HG03280 (cell line): ENCODE results near the gene ZNF248.

Source experiments
- ATAC-seq: cut with Tn5 transposase; IDR thresholded peaks from one replicate; pipeline ENCODE4 v1.9.1; 2021; ENCODE audit warnings: mild to moderate bottlenecking, moderate library complexity; ENCODE audit not compliant: unreplicated experiment

ZNF248 gene

DNA sequence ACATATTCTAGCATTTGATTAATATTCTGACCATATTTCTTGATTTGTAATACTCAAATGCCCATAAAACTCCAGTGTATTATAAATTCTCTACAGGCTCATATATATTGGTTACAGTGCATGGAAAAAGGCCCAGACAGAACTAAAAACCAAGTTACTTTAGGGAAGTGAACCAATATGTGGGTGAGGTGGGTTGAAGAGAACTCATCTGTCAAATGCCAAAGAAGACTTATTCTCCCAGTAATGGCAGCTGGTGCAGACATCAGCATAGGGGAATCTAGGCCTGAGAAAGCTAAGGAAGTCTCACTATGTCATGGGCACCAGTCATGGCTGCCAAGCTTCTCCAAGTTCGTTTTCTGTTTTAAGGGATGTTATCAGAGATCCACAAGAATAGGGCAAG lies 30.6 kb downstream of the ZNF248 start:
- no peak for ATAC-seq

DNA sequence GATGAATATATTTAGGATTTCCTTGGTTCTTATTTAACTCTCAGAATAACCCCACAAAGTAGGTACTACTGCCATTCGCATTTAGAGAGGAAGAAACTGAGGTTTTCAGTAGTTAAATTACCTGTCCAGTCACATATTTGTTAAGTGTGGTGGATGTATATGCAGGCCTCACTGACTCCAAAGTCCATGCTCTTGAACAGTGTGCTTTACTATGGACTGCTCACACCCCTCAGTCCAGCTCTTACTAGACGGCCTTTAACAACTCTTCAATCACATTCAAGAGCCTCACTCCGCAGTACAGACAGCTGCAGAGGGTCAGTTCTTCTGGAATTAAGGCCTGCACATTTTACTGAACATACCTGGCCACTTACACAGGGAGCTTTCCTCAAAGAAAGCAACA lies 36.2 kb downstream of the ZNF248 start:
- ATAC-seq = no peak

DNA sequence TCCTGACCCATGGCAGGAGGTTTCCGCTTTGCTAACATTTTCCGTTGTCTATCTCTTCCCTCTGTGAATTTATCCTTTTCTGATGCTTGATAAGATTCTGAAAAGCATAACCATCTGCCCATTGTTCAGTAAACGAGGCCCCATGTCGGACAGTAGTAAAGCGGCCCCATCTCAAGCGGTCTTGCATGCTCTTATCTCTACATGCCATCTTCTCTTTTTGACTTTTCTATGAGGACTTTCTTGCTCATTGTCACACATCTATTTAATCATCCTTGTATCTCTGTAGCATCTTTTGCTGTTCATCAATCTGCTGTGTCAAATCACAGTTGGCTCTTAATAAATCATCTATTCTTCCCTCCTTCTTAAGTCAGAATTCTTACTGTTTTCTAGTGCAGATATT lies 37.6 kb downstream of the ZNF248 start:
- ATAC-seq = no peak

GRCh38 chr10:37816290-37816689 lies 41.1 kb downstream of the ZNF248 start:
- ATAC-seq = no peak

DNA sequence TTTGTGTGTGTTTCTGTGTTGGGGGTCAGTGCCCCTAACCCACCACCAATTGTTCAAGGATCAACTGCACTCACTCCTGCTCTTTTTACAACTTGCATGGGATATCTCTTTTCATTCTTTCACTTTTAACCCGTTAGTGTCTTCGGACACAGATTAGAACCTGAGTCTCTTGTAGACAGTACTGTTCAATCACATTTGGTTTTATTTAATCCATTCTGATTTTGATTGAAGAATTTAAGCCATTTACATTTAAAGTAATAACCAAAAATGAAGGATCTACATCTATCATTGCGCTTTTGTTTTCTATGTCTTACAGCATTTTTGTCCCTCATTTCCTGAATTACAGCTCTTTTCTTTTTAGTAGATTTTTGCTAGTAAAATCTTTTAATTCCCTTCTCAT lies 43.6 kb downstream of the ZNF248 start:
- ATAC-seq = no peak

GRCh38 chr10:37812290-37812689 lies 45.1 kb downstream of the ZNF248 start:
- no peak for ATAC-seq

- no peak for ATAC-seq
Measured at GRCh38 chr10:37803269-37803668, 54.1 kb downstream of the ZNF248 start.

DNA sequence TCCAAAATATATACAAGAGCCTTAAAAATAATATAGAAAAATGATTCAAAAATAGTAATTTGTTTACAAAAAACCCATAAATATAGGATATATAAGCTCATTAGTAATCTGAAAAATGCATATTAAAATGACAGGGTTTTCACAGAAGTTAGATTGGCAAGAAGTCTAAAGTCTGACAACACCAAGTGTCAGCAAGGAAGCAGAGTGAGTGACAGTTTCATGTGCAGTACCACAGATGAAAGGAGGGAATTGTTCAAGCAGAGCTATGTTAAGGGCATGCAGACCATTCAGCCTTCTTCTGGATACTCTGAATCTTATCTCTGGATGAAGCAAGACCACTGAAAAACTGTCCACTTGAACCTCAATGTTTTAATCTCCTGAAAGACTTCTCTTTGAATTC lies 55.9 kb downstream of the ZNF248 start:
- no peak for ATAC-seq

DNA sequence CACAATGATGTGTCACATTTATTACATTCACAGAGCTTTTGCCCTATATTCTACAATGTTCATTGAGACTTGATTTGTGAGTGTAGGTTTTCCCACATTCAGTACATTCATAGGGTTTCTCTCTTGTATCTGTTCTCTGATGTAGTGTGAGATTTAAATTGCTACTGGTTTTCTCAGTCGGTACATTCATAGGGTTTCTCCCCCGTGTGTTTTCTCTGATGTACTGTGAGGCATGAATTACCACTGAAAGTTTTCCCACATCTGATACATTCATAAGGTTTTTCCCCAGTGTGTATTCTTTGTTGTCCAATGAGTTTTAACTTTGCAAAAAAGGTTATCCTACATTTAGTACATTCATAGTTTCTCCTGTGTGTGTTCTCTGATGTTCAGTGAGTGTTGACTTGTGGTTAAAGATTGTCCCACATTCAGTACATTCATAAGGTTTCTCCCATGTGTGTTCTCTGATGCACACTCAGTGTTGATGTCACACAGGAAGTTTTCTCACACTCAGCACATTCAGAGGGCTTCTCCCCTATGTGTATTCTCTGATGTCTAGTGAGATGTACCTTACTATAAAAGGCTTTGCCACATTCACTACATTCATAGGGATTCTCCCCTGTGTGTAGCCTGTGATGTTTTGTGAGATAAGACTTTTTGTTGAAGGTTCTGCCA lies 63.0 kb downstream of the ZNF248 start:
- no peak for ATAC-seq

- ATAC-seq = no peak
Measured at GRCh38 chr10:37789590-37789989, 67.8 kb downstream of the ZNF248 start.

- no peak for ATAC-seq
Measured at GRCh38 chr10:37784678-37785077, 72.7 kb downstream of the ZNF248 start.

DNA sequence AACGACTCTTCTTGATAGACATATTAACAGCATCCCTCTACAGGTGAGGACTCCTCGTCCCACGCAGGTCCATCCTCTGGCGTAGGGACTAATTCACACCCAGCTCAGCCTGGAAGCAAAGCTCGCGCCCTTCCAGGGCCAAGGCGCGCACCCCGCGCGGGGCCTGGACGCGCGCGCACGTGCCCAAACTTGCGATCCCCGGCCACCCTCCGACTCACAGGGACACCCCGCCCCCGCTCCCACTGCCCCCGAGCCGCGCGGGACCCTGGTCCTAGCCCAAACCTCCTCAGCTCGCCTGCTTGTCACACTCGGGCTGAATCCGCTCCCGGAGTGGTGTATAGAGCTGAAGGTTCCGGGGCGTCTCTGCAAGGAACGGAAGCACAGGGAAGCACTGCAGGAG lies 76.9 kb downstream of the ZNF248 start:
- ATAC-seq = no peak

DNA sequence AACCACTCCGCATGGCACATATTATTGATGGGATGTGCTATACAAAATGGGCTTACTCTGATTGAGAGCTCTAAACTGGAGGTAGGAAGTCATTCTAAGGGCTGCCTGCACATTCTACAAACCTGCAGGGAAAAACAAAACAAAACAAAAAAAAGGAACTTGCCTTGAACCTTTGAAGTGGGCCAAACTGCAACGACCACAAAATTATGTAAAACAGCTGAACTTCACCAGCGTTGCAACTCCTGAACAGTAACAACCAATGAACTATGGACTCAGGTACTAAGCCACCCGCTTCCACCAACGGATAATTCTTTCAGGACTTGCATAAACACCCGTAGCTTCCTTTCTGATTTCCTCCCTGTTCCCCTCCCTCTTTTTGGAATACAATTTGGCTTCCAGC lies 80.4 kb downstream of the ZNF248 start:
- no peak for ATAC-seq

DNA sequence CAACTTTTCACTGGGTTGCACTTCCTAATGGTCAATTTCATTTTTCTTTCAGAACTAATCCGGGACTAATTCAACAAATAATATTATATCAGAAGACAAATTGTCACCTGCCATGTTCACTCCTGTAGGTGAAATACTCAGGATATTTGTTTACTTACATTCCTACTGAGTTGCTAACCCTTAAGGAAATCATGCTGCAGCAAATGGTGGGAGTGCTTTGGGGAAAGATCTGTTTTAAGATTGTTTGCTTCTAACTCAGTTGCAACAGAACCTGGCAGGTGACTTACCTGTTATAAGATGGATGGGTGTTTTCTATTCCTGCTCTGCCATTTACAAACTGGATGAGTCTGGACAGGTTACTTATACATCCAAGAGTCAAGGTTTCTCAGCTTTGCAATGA lies 81.8 kb downstream of the ZNF248 start:
- ATAC-seq = no peak

DNA sequence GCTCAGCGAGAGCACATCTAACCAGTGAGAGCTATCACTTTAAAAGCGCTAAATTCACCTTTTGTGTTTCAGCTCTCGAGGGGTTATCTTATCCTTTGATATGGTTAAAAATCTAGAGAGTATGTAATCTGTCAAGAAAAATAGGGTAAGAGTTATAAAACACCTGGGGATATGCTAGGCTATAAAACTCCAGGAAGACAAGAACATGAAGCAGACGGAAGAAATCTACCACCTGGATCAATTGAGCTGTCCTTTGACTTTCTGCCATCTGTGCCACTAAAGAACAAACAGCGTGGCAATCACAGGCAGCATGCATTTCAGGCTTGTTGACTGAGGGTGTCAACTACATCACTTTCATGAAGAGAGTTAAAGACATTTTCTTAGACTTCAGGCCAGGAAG lies 83.1 kb downstream of the ZNF248 start:
- ATAC-seq = no peak

DNA sequence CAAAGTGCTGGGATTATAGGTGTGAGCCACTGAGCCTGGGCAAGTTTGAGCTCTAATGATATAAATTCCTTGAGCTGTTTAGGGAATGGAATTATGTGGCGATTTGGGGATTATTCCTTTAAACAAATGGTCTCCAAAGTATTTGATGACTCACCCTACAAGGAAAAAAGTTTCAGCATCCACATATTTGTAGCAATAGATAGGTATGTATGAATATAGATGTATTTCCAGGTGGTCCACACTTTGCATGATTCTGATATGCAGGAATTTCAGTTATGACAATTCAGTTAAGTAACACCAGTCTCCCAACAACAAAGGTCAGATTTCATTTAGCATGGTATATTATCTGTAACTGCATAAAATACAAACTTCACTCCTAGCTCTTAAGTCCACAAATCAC lies 92.2 kb downstream of the ZNF248 start:
- no peak for ATAC-seq

- no peak for ATAC-seq
Measured at GRCh38 chr10:37763132-37763531, 94.3 kb downstream of the ZNF248 start.

- no peak for ATAC-seq
Measured at GRCh38 chr10:37762287-37762686, 95.1 kb downstream of the ZNF248 start.

DNA sequence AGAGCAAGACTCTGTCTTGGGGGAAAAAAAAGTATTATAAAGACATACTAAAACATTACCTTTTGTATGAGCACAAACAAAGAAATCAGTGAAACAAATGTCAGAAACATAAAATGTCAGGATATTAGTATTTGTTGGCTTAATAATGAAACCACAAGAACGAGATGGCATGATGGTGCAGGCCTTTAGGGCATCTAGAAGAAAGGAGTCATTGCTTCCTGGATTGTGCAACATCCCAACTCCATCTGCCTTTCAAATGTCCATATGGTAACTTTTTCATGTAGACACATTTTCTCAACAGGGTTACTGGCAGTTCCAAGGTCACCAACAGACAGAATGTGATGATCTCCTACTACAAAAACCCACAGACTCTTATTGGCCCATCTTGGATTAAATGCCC lies 96.6 kb downstream of the ZNF248 start:
- no peak for ATAC-seq

- no peak for ATAC-seq
Measured at GRCh38 chr10:37758074-37758473, 99.3 kb downstream of the ZNF248 start.

DNA sequence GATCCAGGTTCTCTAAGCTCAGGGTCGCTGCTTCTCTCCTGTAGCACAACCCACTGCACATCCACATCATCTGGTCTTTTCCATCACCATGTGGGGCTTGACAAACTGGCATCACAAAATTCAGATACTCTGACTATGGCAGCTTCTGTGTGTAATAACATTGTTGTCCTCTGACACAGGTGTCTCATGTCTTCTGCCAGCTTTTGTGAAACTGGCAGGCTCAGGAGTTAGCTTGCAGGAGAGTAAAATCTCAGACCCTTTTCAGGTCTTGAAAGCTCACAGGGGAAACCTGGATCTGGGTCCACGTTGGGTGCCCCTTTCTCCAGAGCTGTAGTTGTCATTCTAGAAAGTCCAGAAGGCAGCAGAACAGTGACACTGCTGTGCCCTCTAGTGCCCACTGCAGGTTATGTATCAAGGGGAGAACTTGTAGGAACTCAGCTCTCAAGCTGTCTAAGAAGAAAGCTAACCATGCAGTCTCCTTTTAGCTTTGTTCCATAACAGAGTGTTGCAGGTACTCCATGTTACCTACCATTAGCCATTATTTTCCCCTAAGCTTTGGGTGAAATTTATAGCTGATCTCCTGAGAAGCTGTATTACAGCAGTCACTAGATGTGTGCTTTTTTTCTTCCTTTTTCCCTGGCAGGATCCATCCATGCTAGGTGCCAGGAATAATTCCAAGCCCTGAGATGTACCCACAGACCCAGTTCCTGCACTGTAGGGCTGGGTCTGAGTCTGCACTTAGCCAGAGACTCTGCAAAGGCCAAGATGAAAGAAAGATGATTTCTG lies 102.7 kb downstream of the ZNF248 start:
- peak; percentile 91 for ATAC-seq

GRCh38 chr10:37752334-37752875 lies 105.0 kb downstream of the ZNF248 start:
- no peak for ATAC-seq
